Gastrocnemius medialis (tissue), 4 donors: ENCODE measurements around the gene MTERF4.

Experiments used
- CTCF ChIP-seq, 5 experiments: fragments of 450-650 bp in 3 of 5; fragments of 200-600 bp in 2 of 5; sonication (generic) in 2 of 5; IDR thresholded peaks in 4 of 5; conservative IDR thresholded peaks in 1 of 5; 1 replicate in 4 of 5; 2 replicates in 1 of 5; pipeline ENCODE4 v1.5.1; 2016 to 2019; ENCODE audit warnings: antibody characterized with exemption in 5 of 5, mild to moderate bottlenecking in 3 of 5, moderate library complexity in 3 of 5
- POLR2A ChIP-seq, 2 donors: fragments of 450-650 bp; IDR thresholded peaks; one replicate each; pipeline ENCODE4 v1.6.1; 2017; ENCODE audit warnings: antibody characterized with exemption in 2 of 2, mild to moderate bottlenecking in 2 of 2, moderate library complexity in 2 of 2

DNA sequence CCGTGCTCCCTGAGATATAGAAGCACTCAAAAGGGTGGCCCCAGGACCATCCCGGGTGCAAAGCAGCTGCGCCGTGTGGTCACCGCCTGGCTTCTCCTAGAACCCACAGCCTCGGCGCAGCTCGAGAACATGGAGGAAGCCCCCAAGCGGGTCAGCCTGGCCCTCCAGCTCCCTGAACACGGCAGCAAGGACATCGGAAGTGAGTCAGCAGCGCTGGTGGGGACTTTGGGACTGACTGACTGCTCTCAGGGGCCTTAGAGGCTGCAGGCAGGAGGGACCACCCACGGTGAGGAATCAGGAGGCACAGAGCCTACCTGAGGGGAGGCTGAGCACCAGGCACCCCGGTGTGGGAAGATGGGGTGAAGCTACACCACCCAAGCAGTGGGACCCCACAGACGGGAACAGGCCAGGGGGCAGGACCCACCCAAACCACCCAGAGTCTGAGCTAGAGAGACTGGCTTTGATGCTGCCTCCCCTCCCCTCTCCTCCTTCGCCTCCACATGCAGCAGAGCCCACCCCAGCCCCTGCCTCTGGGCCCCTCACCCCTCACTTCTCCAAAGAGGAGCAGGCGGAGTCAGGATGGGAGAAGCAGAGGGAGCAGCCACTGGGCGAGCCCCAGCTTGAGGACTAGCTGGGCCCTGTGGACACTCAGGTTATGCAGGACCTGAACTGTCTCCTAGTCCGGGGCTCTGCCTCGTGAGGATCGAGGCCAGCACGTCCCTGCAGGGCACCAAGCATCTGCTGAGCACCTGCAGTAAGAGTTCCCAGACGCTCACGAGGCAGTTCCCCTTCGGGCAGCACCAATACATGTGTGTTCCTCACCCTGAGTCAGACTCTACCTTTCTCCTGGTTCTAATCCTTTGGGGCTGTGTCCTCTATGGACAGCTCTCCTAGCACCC lies 28.7 kb downstream of the MTERF4 start:
- TF ChIP-seq CTCF (IDR thresholded peaks at IDR 0.05 in 4 of 5, conservative IDR thresholded peaks at IDR 0.05 in 1 of 5) = no peak
- no peak for TF ChIP-seq POLR2A (IDR thresholded peaks at IDR 0.05)
